Peyer's patch (tissue), 4 donors: Measurements from ENCODE around the gene TCEAL1.

Experiments
- CTCF ChIP-seq, 6 experiments: fragments of 450-650 bp in 4 of 6; fragments of 200-600 bp in 2 of 6; sonication (generic) in 1 of 6; IDR thresholded peaks; one replicate each; pipeline ENCODE4 v1.5.1; 2017 to 2019; ENCODE audit warnings: antibody characterized with exemption in 6 of 6, mild to moderate bottlenecking in 3 of 6, moderate library complexity in 1 of 6
- POLR2A ChIP-seq, 2 donors: fragments of 450-650 bp; IDR thresholded peaks; one replicate each; pipeline ENCODE4 v1.5.1; 2017; ENCODE audit warnings: antibody characterized with exemption in 2 of 2, mild to moderate bottlenecking in 2 of 2, moderate library complexity in 2 of 2

GRCh38 chrX:103631145-103631544 lies 2.4 kb downstream of the TCEAL1 start:
- TF ChIP-seq CTCF (IDR thresholded peaks at IDR 0.05): no peak
- no peak for TF ChIP-seq POLR2A (IDR thresholded peaks at IDR 0.05)
